HG03060 (cell line): ENCODE data around the gene CENPU.
"Not testable (repeated sequence)": the region's sequence is repeated elsewhere in the genome, so short reads cannot be mapped to it uniquely, and the experiment has no call there.

Source experiments
- ATAC-seq: cut with Tn5 transposase; IDR thresholded peaks from one replicate; pipeline ENCODE4 v1.9.1; 2021; ENCODE audit warnings: low read depth, moderate number of reproducible peaks; ENCODE audit not compliant: unreplicated experiment

Gene CENPU

GRCh38 chr4:184752496-184753275 lies 18.8 kb upstream of the CENPU start:
- ATAC-seq: no peak

- ATAC-seq: no peak
These were observed 17.7 kb upstream of the CENPU start for GRCh38 chr4:184751585-184751956.

GRCh38 chr4:184750926-184751584 lies 17.2 kb upstream of the CENPU start:
- no peak for ATAC-seq

GRCh38 chr4:184748251-184748652 lies 14.4 kb upstream of the CENPU start:
- no peak for ATAC-seq

- ATAC-seq: no peak
These were observed 13.3 kb upstream of the CENPU start for GRCh38 chr4:184747034-184747830.

- ATAC-seq: no peak
These were observed 12.2 kb upstream of the CENPU start for GRCh38 chr4:184745831-184746795.

GRCh38 chr4:184744236-184744635 lies 10.3 kb upstream of the CENPU start:
- ATAC-seq: no peak

- no peak for ATAC-seq
These were observed 9.8 kb upstream of the CENPU start for GRCh38 chr4:184743650-184744049.

- ATAC-seq: not testable (repeated sequence)
These were observed 7.8 kb upstream of the CENPU start for GRCh38 chr4:184741651-184742050.

GRCh38 chr4:184740980-184741391 lies 7.1 kb upstream of the CENPU start:
- no peak for ATAC-seq

- ATAC-seq: not testable (repeated sequence)
These were observed 5.7 kb upstream of the CENPU start for GRCh38 chr4:184739575-184739974.

- no peak for ATAC-seq
These were observed 862 bp upstream of the CENPU start for GRCh38 chr4:184734758-184735157.

- no peak for ATAC-seq
These were observed 1.8 kb downstream of the CENPU start for GRCh38 chr4:184732126-184732525.

- ATAC-seq: no peak
These were observed 2.8 kb downstream of the CENPU start for GRCh38 chr4:184731056-184731455.

GRCh38 chr4:184729946-184730345 lies 4.0 kb downstream of the CENPU start:
- ATAC-seq: no peak

GRCh38 chr4:184728858-184729257 lies 5.0 kb downstream of the CENPU start:
- no peak for ATAC-seq

- ATAC-seq: no peak
These were observed 6.5 kb downstream of the CENPU start for GRCh38 chr4:184727430-184727829.

GRCh38 chr4:184722798-184723197 lies 11.1 kb downstream of the CENPU start:
- no peak for ATAC-seq

GRCh38 chr4:184721254-184721653 lies 12.6 kb downstream of the CENPU start:
- no peak for ATAC-seq

- ATAC-seq: no peak
These were observed 14.5 kb downstream of the CENPU start for GRCh38 chr4:184719407-184719806.
